ENCODE measurements around the gene SSBP4.

- no peak for TF ChIP-seq FOXK2 (IDR thresholded peaks at IDR 0.05)
- no peak for TF ChIP-seq ELF4 (IDR thresholded peaks at IDR 0.05)
- no peak for TF ChIP-seq HDGF (IDR thresholded peaks at IDR 0.05; ENCODE audit: borderline replicate concordance)
- TF ChIP-seq SP1 (IDR thresholded peaks at IDR 0.05): no peak
- TF ChIP-seq LEF1 (IDR thresholded peaks at IDR 0.05; ENCODE audit: borderline replicate concordance): no peak
Observed at GRCh38 chr19:18435842-18436670, 16.9 kb downstream of the SSBP4 start.

Data from HEK293T (cell line).